Thyroid gland (tissue), 4 donors: ENCODE measurements around the gene HAP1. TPM values are rescaled to one million over a fixed set of nuclear protein-coding genes. Genes with fewer than 3 reads are reported as not detected.

Source experiments
- DNase-seq, 2 donors: peaks; one replicate each; pipeline ENCODE4 v3.0.0-alpha.2; 2019
- H3K27ac ChIP-seq, 3 donors: fragments of 200-600 bp; sonication (generic); 1 replicate in 2 of 3; 2 replicates in 1 of 3; pipeline ENCODE4 v1.5.1; 2016 to 2019; ENCODE audit warnings: mild to moderate bottlenecking in 1 of 3, moderate library complexity in 1 of 3
- H3K27me3 ChIP-seq: fragments of 200-600 bp; sonication (generic); one replicate; pipeline ENCODE4 v1.5.1; 2019
- H3K36me3 ChIP-seq, 2 donors: fragments of 200-600 bp; sonication (generic); one replicate each; pipeline ENCODE4 v1.5.1; 2016 to 2019
- H3K4me1 ChIP-seq, 2 donors: fragments of 200-600 bp; sonication (generic); one replicate each; pipeline ENCODE4 v1.5.1; 2017 to 2019
- H3K4me3 ChIP-seq, 3 donors: fragments of 200-600 bp; sonication (generic); replicated peaks in 1 of 3; 1 replicate in 2 of 3; 2 replicates in 1 of 3; pipeline ENCODE4 v1.5.1; 2016; ENCODE audit warnings: mild to moderate bottlenecking in 1 of 3
- H3K9me3 ChIP-seq: fragments of 200-600 bp; sonication (generic); one replicate; pipeline ENCODE4 v1.5.1; 2017
- CTCF ChIP-seq, 6 experiments: fragments of 200-600 bp in 3 of 6; fragments of 450-650 bp in 3 of 6; sonication (generic) in 3 of 6; IDR thresholded peaks; one replicate each; pipeline ENCODE4 v1.5.1; 2016 to 2019; ENCODE audit warnings: antibody characterized with exemption in 6 of 6, mild to moderate bottlenecking in 2 of 6, inconsistent platforms in 1 of 6, moderate library complexity in 1 of 6
- POLR2A ChIP-seq, 2 donors: fragments of 450-650 bp; IDR thresholded peaks; one replicate each; pipeline ENCODE4 v1.6.1; 2017; ENCODE audit warnings: antibody characterized with exemption in 2 of 2, mild to moderate bottlenecking in 2 of 2, moderate library complexity in 1 of 2
- WGBS, 2 donors: methylation state at CpG; one replicate each; pipeline ENCODE4 v1.1.5; 2017; 5-methylcytosine and 5-hydroxymethylcytosine counted together
- intact Hi-C: fragments of 100-400 bp; cut with DNase I; formaldehyde crosslinking; loops from one replicate; pipeline ENCODE4 v1.15.1; 2023
- total RNA-seq, 4 donors: library from RNA; depleted of rRNA; stranded (reverse); fragments of >200 nt; gene quantifications; one replicate each; pipeline ENCODE4 v1.2.3, GENCODE V29; 2016

The HAP1 gene
- total RNA-seq, 4 donors from 2014 or later: 0.94 to 12.7 (median 1.9) TPM

- 91 to 93% methylated on average over 9 to 12 of the region's 12 CpGs for WGBS, 2 donors
- H3K27ac ChIP-seq: no peak within 1 kb of the TSS
- H3K9me3 ChIP-seq: no peaks in the 10 kb centered on the region
- H3K27me3 ChIP-seq: no peaks in the 10 kb centered on the region
- DNase-seq: no peak
- H3K36me3 ChIP-seq: no peaks in the 10 kb centered on the region
- no peak within 1 kb of the TSS for H3K4me3 ChIP-seq
- TF ChIP-seq POLR2A (IDR thresholded peaks at IDR 0.05) (no peak), CTCF (IDR thresholded peaks at IDR 0.05) (no peak)
- H3K4me1 ChIP-seq: no peaks in the 10 kb centered on the region
- intact Hi-C loops: no loop called here
Observed at GRCh38 chr17:41711669-41712400, 22.6 kb downstream of the HAP1 start, which contains the start of gene GAST. Gene GAST (plus strand): TSS chr17:41712331. CDS start chr17:41715437, 3,106 bp downstream.

GRCh38 chr17:41710472-41711090 is 23.9 kb downstream of the HAP1 start:
- no peaks in the 10 kb centered on the region for H3K27me3 ChIP-seq
- intact Hi-C loops: no loop called here
- 64 to 66% methylated on average over 8 of the region's 8 CpGs for WGBS, 2 donors
- H3K36me3 ChIP-seq: no peaks in the 10 kb centered on the region
- TF ChIP-seq CTCF (IDR thresholded peaks at IDR 0.05) (no peak), POLR2A (IDR thresholded peaks at IDR 0.05) (no peak)
- no peak for DNase-seq
- H3K4me1 ChIP-seq: no peaks in the 10 kb centered on the region
- no peak overlapping the region for H3K27ac ChIP-seq
- H3K9me3 ChIP-seq: no peaks in the 10 kb centered on the region
- no peak overlapping the region for H3K4me3 ChIP-seq

GRCh38 chr17:41707803-41708669 is 26.4 kb downstream of the HAP1 start:
- WGBS, 2 donors: 78% methylated on average over 10 of the region's 10 CpGs
- no peaks in the 10 kb centered on the region for H3K9me3 ChIP-seq
- TF ChIP-seq POLR2A (IDR thresholded peaks at IDR 0.05) (no peak), CTCF (IDR thresholded peaks at IDR 0.05) (no peak)
- intact Hi-C loops: no loop called here
- H3K4me3 ChIP-seq: no peak overlapping the region
- no peak overlapping the region for H3K27ac ChIP-seq
- no peaks in the 10 kb centered on the region for H3K4me1 ChIP-seq
- no peaks in the 10 kb centered on the region for H3K36me3 ChIP-seq
- no peaks in the 10 kb centered on the region for H3K27me3 ChIP-seq
- no peak for DNase-seq

- Histone ChIP-seq H3K27ac (no peak overlapping the region), H3K4me1 (no peaks in the 10 kb centered on the region), H3K36me3 (no peaks in the 10 kb centered on the region), H3K27me3 (no peaks in the 10 kb centered on the region), H3K4me3 (no peak overlapping the region), H3K9me3 (no peaks in the 10 kb centered on the region)
- no peak for TF ChIP-seq CTCF (IDR thresholded peaks at IDR 0.05)
- no peak for TF ChIP-seq POLR2A (IDR thresholded peaks at IDR 0.05)
- no peak for DNase-seq
- intact Hi-C loops: no loop called here
- 65 to 71% methylated on average over 13 of the region's 13 CpGs for WGBS, 2 donors
Observed at GRCh38 chr17:41705271-41705991, 29.0 kb downstream of the HAP1 start.
